Suprapubic skin (tissue), 4 donors: ENCODE measurements around the gene NLRP7. TPM values are rescaled to one million over a fixed set of nuclear protein-coding genes. Genes with fewer than 3 reads are reported as not detected.

ENCODE experiments used
- DNase-seq, 2 donors: peaks; one replicate each; pipeline ENCODE4 v3.0.0-alpha.2; 2019; ENCODE audit warnings: low spot score in 2 of 2
- H3K27ac ChIP-seq: fragments of 200-600 bp; sonication (generic); one replicate; pipeline ENCODE4 v1.5.1; 2019
- H3K27me3 ChIP-seq: fragments of 200-600 bp; sonication (generic); one replicate; pipeline ENCODE4 v1.5.1; 2019
- H3K36me3 ChIP-seq: fragments of 200-600 bp; sonication (generic); one replicate; pipeline ENCODE4 v1.5.1; 2019
- H3K4me1 ChIP-seq: fragments of 200-600 bp; sonication (generic); one replicate; pipeline ENCODE4 v1.5.1; 2019
- H3K4me3 ChIP-seq: fragments of 200-600 bp; sonication (generic); one replicate; pipeline ENCODE4 v1.5.1; 2019; ENCODE audit warnings: mild to moderate bottlenecking
- H3K9me3 ChIP-seq: fragments of 200-600 bp; sonication (generic); one replicate; pipeline ENCODE4 v1.5.1; 2019
- CTCF ChIP-seq, 2 donors: fragments of 200-600 bp in 1 of 2; fragments of 450-650 bp in 1 of 2; sonication (generic) in 1 of 2; IDR thresholded peaks; one replicate each; pipeline ENCODE4 v1.5.1; 2016 to 2019; ENCODE audit warnings: antibody characterized with exemption in 2 of 2, mild to moderate bottlenecking in 1 of 2, moderate library complexity in 1 of 2
- EP300 ChIP-seq: sonication (generic); formaldehyde crosslinking; IDR thresholded peaks from one replicate; pipeline ENCODE4 v1.6.1; 2017; ENCODE audit warnings: antibody characterized with exemption
- POLR2A ChIP-seq, 2 donors: fragments of 450-650 bp; IDR thresholded peaks; one replicate each; pipeline ENCODE4 v1.6.1; 2017; ENCODE audit warnings: antibody characterized with exemption in 2 of 2, mild to moderate bottlenecking in 2 of 2, moderate library complexity in 2 of 2
- POLR2AphosphoS5 ChIP-seq, 3 donors: sonication (generic); formaldehyde crosslinking; IDR thresholded peaks; one replicate each; pipeline ENCODE4 v1.6.1; 2017; ENCODE audit warnings: antibody characterized with exemption in 3 of 3
- WGBS: methylation state at CpG from one replicate; pipeline ENCODE4 v1.1.5; 2018; 5-methylcytosine and 5-hydroxymethylcytosine counted together
- total RNA-seq, 4 donors: library from RNA; depleted of rRNA; stranded (reverse); fragments of >200 nt; gene quantifications; one replicate each; pipeline ENCODE4 v1.1.0, GENCODE V29; 2016

NLRP7 gene
- total RNA-seq, 4 donors from 2014 or later = not detected

DNA sequence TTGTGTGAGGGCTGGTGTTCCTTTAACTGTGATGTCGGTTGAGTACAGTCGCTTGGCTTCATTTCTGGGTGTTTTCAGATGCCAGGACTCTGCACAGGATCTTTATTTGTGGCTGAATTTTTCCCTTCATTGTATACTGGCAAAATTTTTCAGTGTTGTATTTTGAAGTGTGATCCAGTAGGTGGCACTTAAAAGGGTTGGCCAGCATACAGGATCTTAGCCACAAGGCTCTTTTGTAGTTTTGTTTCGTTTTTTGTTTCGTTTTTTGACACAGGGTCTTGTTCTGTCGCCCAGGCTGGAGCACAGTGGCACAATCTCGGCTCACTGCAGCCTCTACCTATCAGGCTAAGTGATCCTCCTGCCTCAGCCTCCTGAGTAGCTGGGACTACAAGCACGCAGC, 64.6 kb downstream of the NLRP7 start:
- H3K4me1 ChIP-seq = no peaks in the 10 kb centered on the region

GRCh38 chr19:54881884-54882283, 65.4 kb downstream of the NLRP7 start:
- DNase-seq = peak in 1 of 2 donors; percentile 40
- WGBS = 53% methylated on average over 6 of the region's 6 CpGs
- Histone ChIP-seq H3K27ac (no peak overlapping the region), H3K4me1 (no peaks in the 10 kb centered on the region), H3K27me3 (peaks cover 26% of the 10 kb centered on the region), H3K4me3 (no peak overlapping the region), H3K36me3 (no peaks in the 10 kb centered on the region), H3K9me3 (no peaks in the 10 kb centered on the region)
- no peak for TF ChIP-seq POLR2A (IDR thresholded peaks at IDR 0.05)
- no peak for TF ChIP-seq POLR2AphosphoS5 (IDR thresholded peaks at IDR 0.05)
- TF ChIP-seq EP300 = no peak
- no peak for TF ChIP-seq CTCF (IDR thresholded peaks at IDR 0.05)

More for the DNA sequence above, 64.6 kb downstream of the NLRP7 start:
- DNase-seq = no peak
- WGBS = 59% methylated on average over 7 of the region's 7 CpGs
- H3K27ac ChIP-seq = no peak overlapping the region
- H3K36me3 ChIP-seq = no peaks in the 10 kb centered on the region
- H3K9me3 ChIP-seq = no peaks in the 10 kb centered on the region
- no peak overlapping the region for H3K4me3 ChIP-seq
- no peak for TF ChIP-seq POLR2AphosphoS5 (IDR thresholded peaks at IDR 0.05)
- no peak for TF ChIP-seq POLR2A (IDR thresholded peaks at IDR 0.05)
- no peak for TF ChIP-seq CTCF (IDR thresholded peaks at IDR 0.05)
- no peak for TF ChIP-seq EP300
- peaks cover 26% of the 10 kb centered on the region for H3K27me3 ChIP-seq

- Histone ChIP-seq H3K4me1 (no peaks in the 10 kb centered on the region), H3K27ac (no peak overlapping the region), H3K9me3 (no peaks in the 10 kb centered on the region), H3K27me3 (peaks cover 15% of the 10 kb centered on the region), H3K36me3 (no peaks in the 10 kb centered on the region), H3K4me3 (no peak overlapping the region)
- no peak for DNase-seq
- no peak for TF ChIP-seq EP300
- TF ChIP-seq CTCF (IDR thresholded peaks at IDR 0.05) = no peak
- TF ChIP-seq POLR2AphosphoS5 (IDR thresholded peaks at IDR 0.05) = no peak
- no peak for TF ChIP-seq POLR2A (IDR thresholded peaks at IDR 0.05)
- WGBS = 67% methylated on average over 3 of the region's 3 CpGs
Observed at GRCh38 chr19:54877471-54877870, 69.9 kb downstream of the NLRP7 start.

DNA sequence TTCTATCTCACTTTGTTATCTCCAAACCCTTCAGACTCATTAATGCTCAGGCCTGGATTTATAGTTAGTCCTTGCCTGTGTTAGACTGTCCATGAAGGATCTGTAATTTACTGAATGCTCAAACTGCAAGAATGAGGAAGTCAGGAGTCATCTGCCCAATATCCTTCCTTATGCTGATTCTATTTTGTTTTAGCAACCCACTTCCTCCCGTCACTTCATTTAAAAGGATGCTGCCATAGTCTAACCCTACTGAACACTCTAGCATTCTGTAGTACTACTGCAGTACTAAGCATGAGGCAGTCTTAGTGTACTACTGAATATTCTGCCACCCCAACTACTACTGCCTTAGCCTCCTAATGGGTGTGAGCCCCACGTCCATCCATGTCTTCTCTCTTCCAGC, 71.8 kb downstream of the NLRP7 start:
- no peak for DNase-seq
- Histone ChIP-seq H3K27me3 (peaks cover 1% of the 10 kb centered on the region), H3K4me1 (no peaks in the 10 kb centered on the region), H3K36me3 (no peaks in the 10 kb centered on the region), H3K27ac (no peak overlapping the region), H3K9me3 (no peaks in the 10 kb centered on the region), H3K4me3 (no peak overlapping the region)
- TF ChIP-seq POLR2AphosphoS5 (IDR thresholded peaks at IDR 0.05) (no peak), CTCF (IDR thresholded peaks at IDR 0.05) (no peak), EP300 (no peak), POLR2A (IDR thresholded peaks at IDR 0.05) (no peak)
- WGBS = 58% methylated on average over 2 of the region's 2 CpGs

DNA sequence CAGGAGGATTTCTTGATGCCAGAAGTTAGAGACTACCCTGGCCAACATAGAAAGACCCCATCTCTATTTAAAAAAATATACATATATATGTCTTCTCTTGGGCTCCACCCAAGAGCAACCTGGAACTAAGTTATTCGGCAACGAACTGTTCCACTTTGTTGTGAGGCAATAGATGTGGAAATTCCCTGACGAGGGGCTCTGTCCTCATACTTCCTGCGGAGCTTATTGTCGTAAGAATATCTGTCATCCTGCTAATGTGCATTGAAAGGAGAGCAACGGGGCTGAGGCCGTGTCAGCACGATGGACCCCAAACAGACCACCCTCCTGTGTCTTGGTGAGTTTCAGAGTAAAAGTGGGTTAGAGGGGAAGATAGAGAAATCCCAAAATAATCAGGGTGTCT, 73.3 kb downstream of the NLRP7 start, which contains the start of gene FCAR:
FCAR (plus strand) TSS at position 246 of the 400 bp plus-strand sequence; CDS start at position 301, 55 bp downstream.
- no peak within 1 kb of the TSS for H3K27ac ChIP-seq

More for the DNA sequence above, 73.3 kb downstream of the NLRP7 start, which contains the start of gene FCAR:
- Histone ChIP-seq H3K9me3 (no peaks in the 10 kb centered on the region), H3K36me3 (no peaks in the 10 kb centered on the region), H3K4me3 (no peak within 1 kb of the TSS), H3K27me3 (no peaks in the 10 kb centered on the region), H3K4me1 (no peaks in the 10 kb centered on the region)
- WGBS = 70% methylated on average over 8 of the region's 8 CpGs
- TF ChIP-seq POLR2AphosphoS5 (IDR thresholded peaks at IDR 0.05) (no peak), CTCF (IDR thresholded peaks at IDR 0.05) (no peak), EP300 (no peak), POLR2A (IDR thresholded peaks at IDR 0.05) (no peak)
- DNase-seq = peak in 1 of 2 donors; percentile 50

Other genes with a start within 250 kb of the NLRP7 start
- gene KIR3DL3, start 223.1 kb downstream of the NLRP7 start, total RNA-seq = not detected
- not detected for gene KIR2DL3, start 209.0 kb downstream of the NLRP7 start, total RNA-seq
- under 1 TPM in 1 of 4 donors, not detected in 3; 0.64 TPM for gene KIR2DL1, start 177.7 kb downstream of the NLRP7 start, total RNA-seq
- under 1 TPM in 2 of 4 donors, not detected in 2; 0.83 to 0.85 TPM for gene KIR2DL4, start 143.9 kb downstream of the NLRP7 start, total RNA-seq
- not detected for gene KIR3DL1, start 131.1 kb downstream of the NLRP7 start, total RNA-seq
- gene KIR2DS4, start 114.9 kb downstream of the NLRP7 start, total RNA-seq = not detected
- gene KIR3DL2, start 97.1 kb downstream of the NLRP7 start, total RNA-seq = not detected
- under 1 TPM in 1 of 4 donors, not detected in 3; 0.87 TPM for gene FCAR, start 73.3 kb downstream of the NLRP7 start, total RNA-seq
- not detected for gene NCR1, start 41.4 kb downstream of the NLRP7 start, total RNA-seq
- 10 to 100 TPM in 1 of 4 donors, 1 to 10 TPM in 3; 3.5 to 10.2 (median 7.3) TPM for gene NLRP2, start 18.8 kb upstream of the NLRP7 start, total RNA-seq
- gene GP6, start 90.7 kb upstream of the NLRP7 start, total RNA-seq = 1 to 10 TPM in 2 of 4 donors, under 1 TPM in 1, not detected in 1; 0.42 to 2.6 (median 1.7) TPM
- gene RDH13, start 115.6 kb upstream of the NLRP7 start, total RNA-seq = 100 to 1,000 TPM in 2 of 4 donors, 10 to 100 TPM in 2; 70.6 to 225 (median 108) TPM
- 100 to 1,000 TPM; 243 to 384 (median 304) TPM for gene EPS8L1, start 128.3 kb upstream of the NLRP7 start, total RNA-seq
- 100 to 1,000 TPM in 1 of 4 donors, 10 to 100 TPM in 3; 51.7 to 126 (median 78.7) TPM for gene PPP1R12C, start 170.1 kb upstream of the NLRP7 start, total RNA-seq
- gene TNNT1, start 201.7 kb upstream of the NLRP7 start, total RNA-seq = 10 to 100 TPM; 13.6 to 46.7 (median 19.6) TPM
- gene TNNI3, start 210.2 kb upstream of the NLRP7 start, total RNA-seq = 1 to 10 TPM; 1.7 to 4.7 (median 3.2) TPM
- gene DNAAF3, start 219.1 kb upstream of the NLRP7 start, total RNA-seq = 10 to 100 TPM in 1 of 4 donors, 1 to 10 TPM in 1, under 1 TPM in 2; 0.48 to 10.6 (median 3.1) TPM
- gene SYT5, start 232.8 kb upstream of the NLRP7 start, total RNA-seq = 1 to 10 TPM in 3 of 4 donors, not detected in 1; 1.1 to 7.8 (median 6.8) TPM